ENCODE measurements around the gene FAM131B.

GRCh38 chr7:143382791-143383641, 20.5 kb upstream of the FAM131B start:
- TF ChIP-seq CTCF (IDR thresholded peaks at IDR 0.05) (no peak), POLR2A (IDR thresholded peaks at IDR 0.05) (no peak)

All from uterus (tissue), 2 donors.